ENCODE data around the gene WASHC2A. TPM values are rescaled to one million over a fixed set of nuclear protein-coding genes. Genes with fewer than 3 reads are reported as not detected.
"Not testable (repeated sequence)": the region's sequence is repeated elsewhere in the genome, so short reads cannot be mapped to it uniquely, and the experiment has no call there.

The WASHC2A gene
- polyA plus RNA-seq, 3 donors: 10.9 to 32.9 (median 18.8) TPM

- H3K36me3 ChIP-seq (replicated peaks in 1 of 2; ENCODE audit: control insufficient read depth in 1 of 2, insufficient read depth in 2 of 2, low read length in 2 of 2): peaks cover 17 to 44% of the 10 kb centered on the region in 2 donors
- H3K79me2 ChIP-seq (ENCODE audit: insufficient read depth, low read length); H3K27ac ChIP-seq (ENCODE audit: low read depth in 1 of 2, low read length in 2 of 2); H3K27ac Mint-ChIP-seq; H3K4me1 Mint-ChIP-seq; DNase-seq; H3K4me2 ChIP-seq (replicated peaks; ENCODE audit: extremely low read depth, low read length, poor library complexity, severe bottlenecking); H3K4me3 Mint-ChIP-seq; H3K4me1 ChIP-seq (ENCODE audit: control insufficient read depth in 1 of 2, insufficient read depth in 2 of 2, low read length in 2 of 2); H3K9ac ChIP-seq (ENCODE audit: insufficient read depth, low read length, poor library complexity, severe bottlenecking); intact Hi-C loops (cut with micrococcal nuclease); H4K20me1 ChIP-seq (ENCODE audit: insufficient read depth, low read length); H3K4me3 ChIP-seq (replicated peaks in 1 of 3; ENCODE audit: low read depth in 2 of 3, low read length in 3 of 3); H3K27me3 ChIP-seq (ENCODE audit: control insufficient read depth in 2 of 2, insufficient read depth in 2 of 2, low read length in 2 of 2); H2AFZ ChIP-seq (ENCODE audit: insufficient read depth, low read depth, low read length, poor library complexity, severe bottlenecking); H3K9me3 Mint-ChIP-seq; H3K27me3 Mint-ChIP-seq (ENCODE audit: low read depth in 3 of 3); H3K9me3 ChIP-seq (replicated peaks in 1 of 2; ENCODE audit: control insufficient read depth in 1 of 2, insufficient read depth in 1 of 2, low read length in 2 of 2): not testable (repeated sequence)
- no CpG with 5 or more reads among the region's 5 CpGs for WGBS (ENCODE audit: insufficient coverage)
- H3K36me3 Mint-ChIP-seq: peaks cover 36 to 45% of the 10 kb centered on the region in 2 donors
Measured at GRCh38 chr10:50102267-50102666, 34.5 kb downstream of the WASHC2A start.

- H3K27me3 ChIP-seq (ENCODE audit: control insufficient read depth in 2 of 2, insufficient read depth in 2 of 2, low read length in 2 of 2); H3K4me3 Mint-ChIP-seq; H2AFZ ChIP-seq (ENCODE audit: insufficient read depth, low read depth, low read length, poor library complexity, severe bottlenecking); H3K4me1 Mint-ChIP-seq; H3K27ac ChIP-seq (ENCODE audit: low read depth in 1 of 2, low read length in 2 of 2); H3K4me3 ChIP-seq (replicated peaks in 1 of 3; ENCODE audit: low read depth in 2 of 3, low read length in 3 of 3); H3K79me2 ChIP-seq (ENCODE audit: insufficient read depth, low read length); H3K27ac Mint-ChIP-seq; H4K20me1 ChIP-seq (ENCODE audit: insufficient read depth, low read length); H3K4me2 ChIP-seq (replicated peaks; ENCODE audit: extremely low read depth, low read length, poor library complexity, severe bottlenecking); H3K4me1 ChIP-seq (ENCODE audit: control insufficient read depth in 1 of 2, insufficient read depth in 2 of 2, low read length in 2 of 2); DNase-seq; H3K9ac ChIP-seq (ENCODE audit: insufficient read depth, low read length, poor library complexity, severe bottlenecking); H3K9me3 ChIP-seq (replicated peaks in 1 of 2; ENCODE audit: control insufficient read depth in 1 of 2, insufficient read depth in 1 of 2, low read length in 2 of 2); intact Hi-C loops (cut with micrococcal nuclease); H3K9me3 Mint-ChIP-seq; H3K27me3 Mint-ChIP-seq (ENCODE audit: low read depth in 3 of 3): not testable (repeated sequence)
- 80% methylated on average over 1 of the region's 7 CpGs for WGBS (ENCODE audit: insufficient coverage)
- peaks cover 24 to 32% of the 10 kb centered on the region in 2 donors for H3K36me3 Mint-ChIP-seq
- peaks cover 5 to 27% of the 10 kb centered on the region in 2 donors for H3K36me3 ChIP-seq (replicated peaks in 1 of 2; ENCODE audit: control insufficient read depth in 1 of 2, insufficient read depth in 2 of 2, low read length in 2 of 2)
Measured at GRCh38 chr10:50108999-50109698, 41.4 kb downstream of the WASHC2A start.

- H3K4me1 ChIP-seq (ENCODE audit: control insufficient read depth in 1 of 2, insufficient read depth in 2 of 2, low read length in 2 of 2); H3K27ac ChIP-seq (ENCODE audit: low read depth in 1 of 2, low read length in 2 of 2); H3K4me2 ChIP-seq (replicated peaks; ENCODE audit: extremely low read depth, low read length, poor library complexity, severe bottlenecking); DNase-seq; H3K27ac Mint-ChIP-seq; H3K4me3 ChIP-seq (replicated peaks in 1 of 3; ENCODE audit: low read depth in 2 of 3, low read length in 3 of 3); H3K27me3 Mint-ChIP-seq (ENCODE audit: low read depth in 3 of 3); H2AFZ ChIP-seq (ENCODE audit: insufficient read depth, low read depth, low read length, poor library complexity, severe bottlenecking); H3K79me2 ChIP-seq (ENCODE audit: insufficient read depth, low read length); intact Hi-C loops (cut with micrococcal nuclease); H3K4me3 Mint-ChIP-seq; H3K9me3 Mint-ChIP-seq; H4K20me1 ChIP-seq (ENCODE audit: insufficient read depth, low read length); H3K4me1 Mint-ChIP-seq; H3K9me3 ChIP-seq (replicated peaks in 1 of 2; ENCODE audit: control insufficient read depth in 1 of 2, insufficient read depth in 1 of 2, low read length in 2 of 2); H3K27me3 ChIP-seq (ENCODE audit: control insufficient read depth in 2 of 2, insufficient read depth in 2 of 2, low read length in 2 of 2); H3K9ac ChIP-seq (ENCODE audit: insufficient read depth, low read length, poor library complexity, severe bottlenecking): not testable (repeated sequence)
- no CpG with 5 or more reads among the region's 9 CpGs for WGBS (ENCODE audit: insufficient coverage)
- H3K36me3 Mint-ChIP-seq: peaks cover 27 to 37% of the 10 kb centered on the region in 2 donors
- peaks cover 7 to 28% of the 10 kb centered on the region in 2 donors for H3K36me3 ChIP-seq (replicated peaks in 1 of 2; ENCODE audit: control insufficient read depth in 1 of 2, insufficient read depth in 2 of 2, low read length in 2 of 2)
Measured at GRCh38 chr10:50112419-50113112, 44.8 kb downstream of the WASHC2A start.

GRCh38 chr10:50126765-50127164, 59.0 kb downstream of the WASHC2A start:
- H3K4me3 ChIP-seq (replicated peaks in 1 of 3; ENCODE audit: low read depth in 2 of 3, low read length in 3 of 3); H3K4me1 ChIP-seq (ENCODE audit: control insufficient read depth in 1 of 2, insufficient read depth in 2 of 2, low read length in 2 of 2); H3K27ac ChIP-seq (ENCODE audit: low read depth in 1 of 2, low read length in 2 of 2); H3K27me3 Mint-ChIP-seq (ENCODE audit: low read depth in 3 of 3); H3K4me3 Mint-ChIP-seq; H3K9me3 Mint-ChIP-seq; H4K20me1 ChIP-seq (ENCODE audit: insufficient read depth, low read length); H3K27ac Mint-ChIP-seq; H3K4me2 ChIP-seq (replicated peaks; ENCODE audit: extremely low read depth, low read length, poor library complexity, severe bottlenecking); H3K79me2 ChIP-seq (ENCODE audit: insufficient read depth, low read length); intact Hi-C loops (cut with micrococcal nuclease); H3K4me1 Mint-ChIP-seq; H3K27me3 ChIP-seq (ENCODE audit: control insufficient read depth in 2 of 2, insufficient read depth in 2 of 2, low read length in 2 of 2); H2AFZ ChIP-seq (ENCODE audit: insufficient read depth, low read depth, low read length, poor library complexity, severe bottlenecking); H3K9me3 ChIP-seq (replicated peaks in 1 of 2; ENCODE audit: control insufficient read depth in 1 of 2, insufficient read depth in 1 of 2, low read length in 2 of 2); H3K9ac ChIP-seq (ENCODE audit: insufficient read depth, low read length, poor library complexity, severe bottlenecking); DNase-seq: not testable (repeated sequence)
- peaks cover 50 to 67% of the 10 kb centered on the region in 2 donors for H3K36me3 Mint-ChIP-seq
- WGBS (ENCODE audit: insufficient coverage): no CpG with 5 or more reads among the region's 2 CpGs
- H3K36me3 ChIP-seq (replicated peaks in 1 of 2; ENCODE audit: control insufficient read depth in 1 of 2, insufficient read depth in 2 of 2, low read length in 2 of 2): peaks cover 37 to 58% of the 10 kb centered on the region in 2 donors

Data from CD14-positive monocyte (primary cell).